WTC11 (cell line): ENCODE results near the gene TMEM147. TPM values are rescaled to one million over a fixed set of nuclear protein-coding genes. Genes with fewer than 3 reads are reported as not detected.

ENCODE experiments used
- ATAC-seq: fragments of 200-7000 bp; cut with Tn5 transposase; 2 replicates; pipeline ENCODE4 v1.10.0; 2021; ENCODE audit warnings: mild to moderate bottlenecking, moderate library complexity
- CTCF ChIA-PET: fragments of 300-600 bp; sonication (Branson Sonifier 250); formaldehyde crosslinking; loops from one replicate; lab custom pipeline; 2021; ENCODE audit warnings: antibody characterized with exemption; lab: Charles Lee
- POLR2A ChIA-PET: fragments of 350-600 bp; sonication (Branson Sonifier 250); formaldehyde crosslinking; loops from one replicate; lab custom pipeline; 2021; ENCODE audit warnings: antibody characterized with exemption; lab: Charles Lee
- DNase-seq: peaks from one replicate; pipeline ENCODE4 v3.0.0; 2021; ENCODE audit warnings: low spot score
- H3K27ac Mint-ChIP-seq: 2 replicates; pipeline ENCODE4 v1.8.0; 2021; ENCODE audit warnings: mixed read lengths
- H3K27me3 Mint-ChIP-seq: 2 replicates; pipeline ENCODE4 v1.8.0; 2021; ENCODE audit warnings: low read depth, mild to moderate bottlenecking, moderate library complexity, mixed read lengths
- H3K36me3 Mint-ChIP-seq: 2 replicates; pipeline ENCODE4 v1.8.0; 2021; ENCODE audit warnings: mixed read lengths
- H3K4me1 Mint-ChIP-seq: 2 replicates; pipeline ENCODE4 v1.8.0; 2022; ENCODE audit warnings: mixed read lengths
- H3K4me3 Mint-ChIP-seq: 2 replicates; pipeline ENCODE4 v1.8.0; 2021; ENCODE audit warnings: mild to moderate bottlenecking, moderate library complexity, mixed read lengths
- H3K9me3 Mint-ChIP-seq: 2 replicates; pipeline ENCODE4 v1.8.0; 2021; ENCODE audit warnings: mixed read lengths
- CREB1 ChIP-seq: sonication (generic); formaldehyde crosslinking; IDR thresholded peaks from 2 replicates; pipeline ENCODE4 v1.8.0; 2023; ENCODE audit warnings: mild to moderate bottlenecking, missing genetic modification reagents
- E2F4 ChIP-seq: sonication (generic); formaldehyde crosslinking; IDR thresholded peaks from 2 replicates; pipeline ENCODE4 v1.8.1; 2022; ENCODE audit warnings: low read depth, mild to moderate bottlenecking, moderate library complexity, missing genetic modification reagents, borderline replicate concordance
- EMX1 ChIP-seq: fragments of 250-450 bp; sonication (Bioruptor Pico); IDR thresholded peaks from 2 replicates; pipeline ENCODE4 v1.8.0; 2021; ENCODE audit warnings: mild to moderate bottlenecking
- ESRRA ChIP-seq: sonication (generic); formaldehyde crosslinking; IDR thresholded peaks from 2 replicates; pipeline ENCODE4 v1.8.1; 2022; ENCODE audit warnings: mild to moderate bottlenecking, missing genetic modification reagents, borderline replicate concordance
- FOXJ3 ChIP-seq: sonication (generic); formaldehyde crosslinking; IDR thresholded peaks from 2 replicates; pipeline ENCODE4 v1.9.0; 2021; ENCODE audit warnings: missing genetic modification reagents, mild to moderate bottlenecking, borderline replicate concordance
- FOXK1 ChIP-seq: sonication (generic); formaldehyde crosslinking; IDR thresholded peaks from 2 replicates; pipeline ENCODE4 v1.8.0; 2022; ENCODE audit warnings: mild to moderate bottlenecking, moderate library complexity, missing genetic modification reagents
- GRHL2 ChIP-seq: fragments of 250-450 bp; sonication (Bioruptor Pico); IDR thresholded peaks from 2 replicates; pipeline ENCODE4 v1.8.0; 2022; ENCODE audit warnings: mild to moderate bottlenecking, moderate library complexity; ENCODE audit not compliant: insufficient replicate concordance, severe bottlenecking
- GTF2I ChIP-seq: fragments of 250-450 bp; sonication (Bioruptor Pico); conservative IDR thresholded peaks from 2 replicates; pipeline ENCODE4 v1.4.0; 2021; ENCODE audit warnings: mild to moderate bottlenecking
- JUN ChIP-seq: sonication (generic); formaldehyde crosslinking; IDR thresholded peaks from 2 replicates; pipeline ENCODE4 v1.8.0; 2023; ENCODE audit warnings: mild to moderate bottlenecking, missing genetic modification reagents
- ZSCAN18 ChIP-seq: fragments of 250-450 bp; sonication (Bioruptor Pico); IDR thresholded peaks from 2 replicates; pipeline ENCODE4 v2.1.2; 2022; ENCODE audit warnings: mild to moderate bottlenecking, moderate library complexity
- total RNA-seq: library from RNA; stranded (reverse); gene quantifications from 3 replicates; pipeline ENCODE4 v1.2.3, GENCODE V29; 2021
- TF ChIP-seq, protein P1 (sequence below): sonication (generic); formaldehyde crosslinking; IDR thresholded peaks from 2 replicates; pipeline ENCODE4 v1.8.1; 2023; ENCODE audit warnings: mild to moderate bottlenecking, missing genetic modification reagents, moderate library complexity
- TF ChIP-seq, protein P2 (sequence below): sonication (generic); formaldehyde crosslinking; IDR thresholded peaks from 2 replicates; pipeline ENCODE4 v1.8.0; 2022; ENCODE audit warnings: mild to moderate bottlenecking, missing genetic modification reagents
- TF ChIP-seq, protein P3 (sequence below): fragments of 250-450 bp; sonication (Bioruptor Pico); IDR thresholded peaks from 2 replicates; pipeline ENCODE4 v1.9.0; 2021; ENCODE audit warnings: mild to moderate bottlenecking, borderline replicate concordance
- TF ChIP-seq, protein P4 (sequence below): sonication (generic); formaldehyde crosslinking; IDR thresholded peaks from 2 replicates; pipeline ENCODE4 v1.8.1; 2022; ENCODE audit warnings: mild to moderate bottlenecking, missing genetic modification reagents, moderate library complexity, borderline replicate concordance

The TMEM147 gene
- total RNA-seq, 1 experiment from 2014 or later = 135 TPM

- Mint-ChIP-seq H3K4me1 (peaks cover 39% of the 10 kb centered on the region), H3K4me3 (no peak overlapping the region), H3K36me3 (no peaks in the 10 kb centered on the region), H3K27ac (no peak overlapping the region), H3K9me3 (0 out of 2 replicates have a peak, but pooled peaks cover 2% of the 10 kb centered on the region), H3K27me3 (no peaks in the 10 kb centered on the region; the same call in 1 of the 2 replicates)
- DNase-seq (no peak), ATAC-seq (no peak)
- ChIA-PET POLR2A (no interaction called here), CTCF (interaction anchor here (1.3 kb wide), 1 partner anchor 28 kb away, joined by 3 read pairs; no protein-coding TSS in a partner anchor)
- TF ChIP-seq ZSCAN18 (CRISPR knock-in tag) (no peak), FOXJ3 (CRISPR knock-in tag) (no peak), ESRRA (CRISPR knock-in tag) (no peak), EMX1 (CRISPR knock-in tag) (no peak), CREB1 (CRISPR knock-in tag) (no peak), FOXK1 (CRISPR knock-in tag) (no peak), E2F4 (no peak), GTF2I (no peak), JUN (CRISPR knock-in tag) (no peak), GRHL2 (CRISPR knock-in tag) (no peak)
- TF ChIP-seq, protein P1, sequence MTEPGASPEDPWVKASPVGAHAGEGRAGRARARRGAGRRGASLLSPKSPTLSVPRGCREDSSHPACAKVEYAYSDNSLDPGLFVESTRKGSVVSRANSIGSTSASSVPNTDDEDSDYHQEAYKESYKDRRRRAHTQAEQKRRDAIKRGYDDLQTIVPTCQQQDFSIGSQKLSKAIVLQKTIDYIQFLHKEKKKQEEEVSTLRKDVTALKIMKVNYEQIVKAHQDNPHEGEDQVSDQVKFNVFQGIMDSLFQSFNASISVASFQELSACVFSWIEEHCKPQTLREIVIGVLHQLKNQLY (CRISPR knock-in tag) = no peak
- TF ChIP-seq, protein P2, sequence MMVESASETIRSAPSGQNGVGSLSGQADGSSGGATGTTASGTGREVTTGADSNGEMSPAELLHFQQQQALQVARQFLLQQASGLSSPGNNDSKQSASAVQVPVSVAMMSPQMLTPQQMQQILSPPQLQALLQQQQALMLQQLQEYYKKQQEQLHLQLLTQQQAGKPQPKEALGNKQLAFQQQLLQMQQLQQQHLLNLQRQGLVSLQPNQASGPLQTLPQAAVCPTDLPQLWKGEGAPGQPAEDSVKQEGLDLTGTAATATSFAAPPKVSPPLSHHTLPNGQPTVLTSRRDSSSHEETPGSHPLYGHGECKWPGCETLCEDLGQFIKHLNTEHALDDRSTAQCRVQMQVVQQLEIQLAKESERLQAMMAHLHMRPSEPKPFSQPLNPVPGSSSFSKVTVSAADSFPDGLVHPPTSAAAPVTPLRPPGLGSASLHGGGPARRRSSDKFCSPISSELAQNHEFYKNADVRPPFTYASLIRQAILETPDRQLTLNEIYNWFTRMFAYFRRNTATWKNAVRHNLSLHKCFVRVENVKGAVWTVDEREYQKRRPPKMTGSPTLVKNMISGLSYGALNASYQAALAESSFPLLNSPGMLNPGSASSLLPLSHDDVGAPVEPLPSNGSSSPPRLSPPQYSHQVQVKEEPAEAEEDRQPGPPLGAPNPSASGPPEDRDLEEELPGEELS (CRISPR knock-in tag) = no peak
- TF ChIP-seq, protein P3, sequence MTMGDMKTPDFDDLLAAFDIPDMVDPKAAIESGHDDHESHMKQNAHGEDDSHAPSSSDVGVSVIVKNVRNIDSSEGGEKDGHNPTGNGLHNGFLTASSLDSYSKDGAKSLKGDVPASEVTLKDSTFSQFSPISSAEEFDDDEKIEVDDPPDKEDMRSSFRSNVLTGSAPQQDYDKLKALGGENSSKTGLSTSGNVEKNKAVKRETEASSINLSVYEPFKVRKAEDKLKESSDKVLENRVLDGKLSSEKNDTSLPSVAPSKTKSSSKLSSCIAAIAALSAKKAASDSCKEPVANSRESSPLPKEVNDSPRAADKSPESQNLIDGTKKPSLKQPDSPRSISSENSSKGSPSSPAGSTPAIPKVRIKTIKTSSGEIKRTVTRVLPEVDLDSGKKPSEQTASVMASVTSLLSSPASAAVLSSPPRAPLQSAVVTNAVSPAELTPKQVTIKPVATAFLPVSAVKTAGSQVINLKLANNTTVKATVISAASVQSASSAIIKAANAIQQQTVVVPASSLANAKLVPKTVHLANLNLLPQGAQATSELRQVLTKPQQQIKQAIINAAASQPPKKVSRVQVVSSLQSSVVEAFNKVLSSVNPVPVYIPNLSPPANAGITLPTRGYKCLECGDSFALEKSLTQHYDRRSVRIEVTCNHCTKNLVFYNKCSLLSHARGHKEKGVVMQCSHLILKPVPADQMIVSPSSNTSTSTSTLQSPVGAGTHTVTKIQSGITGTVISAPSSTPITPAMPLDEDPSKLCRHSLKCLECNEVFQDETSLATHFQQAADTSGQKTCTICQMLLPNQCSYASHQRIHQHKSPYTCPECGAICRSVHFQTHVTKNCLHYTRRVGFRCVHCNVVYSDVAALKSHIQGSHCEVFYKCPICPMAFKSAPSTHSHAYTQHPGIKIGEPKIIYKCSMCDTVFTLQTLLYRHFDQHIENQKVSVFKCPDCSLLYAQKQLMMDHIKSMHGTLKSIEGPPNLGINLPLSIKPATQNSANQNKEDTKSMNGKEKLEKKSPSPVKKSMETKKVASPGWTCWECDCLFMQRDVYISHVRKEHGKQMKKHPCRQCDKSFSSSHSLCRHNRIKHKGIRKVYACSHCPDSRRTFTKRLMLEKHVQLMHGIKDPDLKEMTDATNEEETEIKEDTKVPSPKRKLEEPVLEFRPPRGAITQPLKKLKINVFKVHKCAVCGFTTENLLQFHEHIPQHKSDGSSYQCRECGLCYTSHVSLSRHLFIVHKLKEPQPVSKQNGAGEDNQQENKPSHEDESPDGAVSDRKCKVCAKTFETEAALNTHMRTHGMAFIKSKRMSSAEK = no peak
- TF ChIP-seq, protein P4, sequence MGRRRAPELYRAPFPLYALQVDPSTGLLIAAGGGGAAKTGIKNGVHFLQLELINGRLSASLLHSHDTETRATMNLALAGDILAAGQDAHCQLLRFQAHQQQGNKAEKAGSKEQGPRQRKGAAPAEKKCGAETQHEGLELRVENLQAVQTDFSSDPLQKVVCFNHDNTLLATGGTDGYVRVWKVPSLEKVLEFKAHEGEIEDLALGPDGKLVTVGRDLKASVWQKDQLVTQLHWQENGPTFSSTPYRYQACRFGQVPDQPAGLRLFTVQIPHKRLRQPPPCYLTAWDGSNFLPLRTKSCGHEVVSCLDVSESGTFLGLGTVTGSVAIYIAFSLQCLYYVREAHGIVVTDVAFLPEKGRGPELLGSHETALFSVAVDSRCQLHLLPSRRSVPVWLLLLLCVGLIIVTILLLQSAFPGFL = no peak
Measured at GRCh38 chr19:35522745-35523327, 22.6 kb upstream of the TMEM147 start.
